Measurements from ENCODE around the gene USB1. TPM values are rescaled to one million over a fixed set of nuclear protein-coding genes. Genes with fewer than 3 reads are reported as not detected.

Gene USB1
- total RNA-seq, 1 experiment from 2014 or later: 73.1 TPM

DNA sequence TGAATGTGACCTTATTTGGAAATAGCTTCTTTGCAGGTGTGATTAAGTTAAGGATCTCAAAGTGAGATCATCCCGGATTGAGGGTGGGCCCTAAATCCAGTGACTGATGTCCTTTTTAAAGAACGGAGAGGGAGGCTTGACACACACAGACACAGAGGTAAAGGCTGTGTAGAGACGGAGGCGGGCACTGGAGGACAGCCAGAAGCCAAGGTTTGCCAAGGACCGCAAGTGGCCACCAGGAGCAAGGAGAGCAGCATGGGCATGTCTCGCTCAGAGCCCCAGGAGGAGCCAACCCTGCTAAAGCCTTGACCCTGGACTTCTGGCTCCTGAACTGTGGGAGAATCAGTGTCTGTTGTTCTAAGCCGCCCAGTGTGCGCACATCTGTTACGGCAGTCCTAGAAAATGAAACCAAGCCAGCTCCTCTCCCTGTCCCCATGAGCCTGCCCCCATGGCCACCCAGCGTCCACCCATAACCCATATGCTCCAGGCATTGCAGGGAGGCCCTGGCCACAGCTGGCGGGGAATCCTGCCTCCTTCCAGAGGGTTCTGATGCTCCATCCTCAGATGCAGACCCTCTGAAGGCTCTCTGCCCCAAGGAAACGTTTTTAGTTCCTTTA is 45.5 kb upstream of the USB1 start:
- no TSS peak for BruUV-seq (replicated peaks)
- no peak overlapping the region for H3K27ac ChIP-seq (ENCODE audit: low read depth, low read length)
- ATAC-seq (peak; percentile 65), DNase-seq (ENCODE audit: low read depth, low spot score) (no peak)
- no peak overlapping the region for H3K4me2 ChIP-seq (ENCODE audit: low read length)
- intact Hi-C loops (cut with micrococcal nuclease): no loop called here
- H3K9me2 ChIP-seq (ENCODE audit: insufficient read depth): no peaks in the 10 kb centered on the region
- H3K4me3 ChIP-seq (replicated peaks in 1 of 2; ENCODE audit: low read depth in 1 of 2, low read length in 2 of 2): no peak overlapping the region
- H3K9me3 ChIP-seq (ENCODE audit: control insufficient read depth in 1 of 2, insufficient read depth in 1 of 2, low read depth in 1 of 2, low read length in 2 of 2): no peaks in the 10 kb centered on the region
- H4K20me1 ChIP-seq (ENCODE audit: insufficient read depth): no peaks in the 10 kb centered on the region
- H2AFZ ChIP-seq (ENCODE audit: low read depth, low read length, poor library complexity, severe bottlenecking): no peak overlapping the region
- no peaks in the 10 kb centered on the region; a peak in 2 of 4 replicates for H3K4me1 ChIP-seq (ENCODE audit: control insufficient read depth in 1 of 2, insufficient read depth in 2 of 2, low read length in 2 of 2)
- H3K9ac ChIP-seq (ENCODE audit: low read length): no peak overlapping the region
- H3K79me2 ChIP-seq (ENCODE audit: insufficient read depth, low read length): no peaks in the 10 kb centered on the region
- no peaks in the 10 kb centered on the region for H3K27me3 ChIP-seq (ENCODE audit: insufficient read depth, low read length)
- H3K36me3 ChIP-seq (ENCODE audit: control insufficient read depth in 1 of 2, insufficient read depth in 2 of 2, low read length in 2 of 2): no peaks in the 10 kb centered on the region
- no peak for TF ChIP-seq CEBPB (IDR thresholded peaks at IDR 0.05; ENCODE audit: low read depth)
- TF ChIP-seq, protein P1, sequence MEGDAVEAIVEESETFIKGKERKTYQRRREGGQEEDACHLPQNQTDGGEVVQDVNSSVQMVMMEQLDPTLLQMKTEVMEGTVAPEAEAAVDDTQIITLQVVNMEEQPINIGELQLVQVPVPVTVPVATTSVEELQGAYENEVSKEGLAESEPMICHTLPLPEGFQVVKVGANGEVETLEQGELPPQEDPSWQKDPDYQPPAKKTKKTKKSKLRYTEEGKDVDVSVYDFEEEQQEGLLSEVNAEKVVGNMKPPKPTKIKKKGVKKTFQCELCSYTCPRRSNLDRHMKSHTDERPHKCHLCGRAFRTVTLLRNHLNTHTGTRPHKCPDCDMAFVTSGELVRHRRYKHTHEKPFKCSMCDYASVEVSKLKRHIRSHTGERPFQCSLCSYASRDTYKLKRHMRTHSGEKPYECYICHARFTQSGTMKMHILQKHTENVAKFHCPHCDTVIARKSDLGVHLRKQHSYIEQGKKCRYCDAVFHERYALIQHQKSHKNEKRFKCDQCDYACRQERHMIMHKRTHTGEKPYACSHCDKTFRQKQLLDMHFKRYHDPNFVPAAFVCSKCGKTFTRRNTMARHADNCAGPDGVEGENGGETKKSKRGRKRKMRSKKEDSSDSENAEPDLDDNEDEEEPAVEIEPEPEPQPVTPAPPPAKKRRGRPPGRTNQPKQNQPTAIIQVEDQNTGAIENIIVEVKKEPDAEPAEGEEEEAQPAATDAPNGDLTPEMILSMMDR (IDR thresholded peaks at IDR 0.05 in 2 of 3, conservative IDR thresholded peaks at IDR 0.05 in 1 of 3; ENCODE audit: borderline replicate concordance in 1 of 3, insufficient read depth in 1 of 3, low read depth in 2 of 3, low read length in 2 of 3): peak in 2 of 3 experiments; percentile 12 to 17; a peak in 1 of 6 replicates
- ChIA-PET POLR2A (no interaction called here), RAD21 (ENCODE audit: low non-redundant PET in 1 of 2, low total read pairs in 2 of 2, uncharacterized antibody in 2 of 2, unreplicated experiment in 2 of 2) (no interaction called here), CTCF (interaction anchor here (1.5 kb wide), 1 partner anchor 17 kb away, joined by 6 read pairs; no protein-coding TSS in a partner anchor)

DNA sequence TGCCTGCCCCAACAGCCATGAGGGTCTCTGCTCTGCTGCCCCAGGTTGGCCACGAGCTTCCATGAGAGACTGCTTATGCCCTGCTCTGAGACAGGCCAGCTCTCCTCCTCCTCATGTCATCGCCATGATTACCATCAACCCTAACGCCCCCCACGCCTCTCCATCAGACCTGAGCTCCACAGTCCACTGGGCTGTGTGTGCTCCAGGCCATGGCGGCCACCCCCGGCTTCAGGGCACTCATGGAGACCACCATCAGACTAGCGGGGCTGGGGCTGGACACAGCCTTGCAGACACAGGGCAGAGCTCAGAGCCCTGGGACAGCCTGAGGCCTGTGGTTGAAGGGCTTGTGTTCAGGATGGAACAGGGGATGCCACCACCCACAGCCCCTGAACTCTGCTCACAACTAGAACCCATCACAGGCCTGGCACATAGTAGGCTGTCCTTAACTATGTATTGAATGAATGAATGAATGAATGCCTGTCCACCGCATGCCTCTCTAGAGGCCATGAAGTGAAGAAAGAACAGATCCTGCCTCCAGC is 44.9 kb upstream of the USB1 start:
- POLR2A ChIA-PET: no interaction called here

More for the DNA sequence above, 44.9 kb upstream of the USB1 start:
- no peaks in the 10 kb centered on the region for H3K9me2 ChIP-seq (ENCODE audit: insufficient read depth)
- no peaks in the 10 kb centered on the region for H4K20me1 ChIP-seq (ENCODE audit: insufficient read depth)
- H3K27ac ChIP-seq (ENCODE audit: low read depth, low read length): no peak overlapping the region
- H3K9me3 ChIP-seq (ENCODE audit: control insufficient read depth in 1 of 2, insufficient read depth in 1 of 2, low read depth in 1 of 2, low read length in 2 of 2): no peaks in the 10 kb centered on the region
- no peak overlapping the region for H3K9ac ChIP-seq (ENCODE audit: low read length)
- H3K4me3 ChIP-seq (replicated peaks in 1 of 2; ENCODE audit: low read depth in 1 of 2, low read length in 2 of 2): no peak overlapping the region
- BruUV-seq (replicated peaks): no TSS peak
- no peaks in the 10 kb centered on the region for H3K36me3 ChIP-seq (ENCODE audit: control insufficient read depth in 1 of 2, insufficient read depth in 2 of 2, low read length in 2 of 2)
- H3K79me2 ChIP-seq (ENCODE audit: insufficient read depth, low read length): no peaks in the 10 kb centered on the region
- no peak overlapping the region for H3K4me2 ChIP-seq (ENCODE audit: low read length)
- no peak overlapping the region for H2AFZ ChIP-seq (ENCODE audit: low read depth, low read length, poor library complexity, severe bottlenecking)
- no peak for ATAC-seq
- TF ChIP-seq CBX3 (IDR thresholded peaks at IDR 0.05; ENCODE audit: low read depth) (no peak), JUND (IDR thresholded peaks at IDR 0.05) (no peak), POLR2AphosphoS5 (IDR thresholded peaks at IDR 0.05; ENCODE audit: low read depth, low read length) (no peak), ELF1 (IDR thresholded peaks at IDR 0.05; ENCODE audit: borderline replicate concordance, low read depth) (no peak)
- TF ChIP-seq, protein P2, sequence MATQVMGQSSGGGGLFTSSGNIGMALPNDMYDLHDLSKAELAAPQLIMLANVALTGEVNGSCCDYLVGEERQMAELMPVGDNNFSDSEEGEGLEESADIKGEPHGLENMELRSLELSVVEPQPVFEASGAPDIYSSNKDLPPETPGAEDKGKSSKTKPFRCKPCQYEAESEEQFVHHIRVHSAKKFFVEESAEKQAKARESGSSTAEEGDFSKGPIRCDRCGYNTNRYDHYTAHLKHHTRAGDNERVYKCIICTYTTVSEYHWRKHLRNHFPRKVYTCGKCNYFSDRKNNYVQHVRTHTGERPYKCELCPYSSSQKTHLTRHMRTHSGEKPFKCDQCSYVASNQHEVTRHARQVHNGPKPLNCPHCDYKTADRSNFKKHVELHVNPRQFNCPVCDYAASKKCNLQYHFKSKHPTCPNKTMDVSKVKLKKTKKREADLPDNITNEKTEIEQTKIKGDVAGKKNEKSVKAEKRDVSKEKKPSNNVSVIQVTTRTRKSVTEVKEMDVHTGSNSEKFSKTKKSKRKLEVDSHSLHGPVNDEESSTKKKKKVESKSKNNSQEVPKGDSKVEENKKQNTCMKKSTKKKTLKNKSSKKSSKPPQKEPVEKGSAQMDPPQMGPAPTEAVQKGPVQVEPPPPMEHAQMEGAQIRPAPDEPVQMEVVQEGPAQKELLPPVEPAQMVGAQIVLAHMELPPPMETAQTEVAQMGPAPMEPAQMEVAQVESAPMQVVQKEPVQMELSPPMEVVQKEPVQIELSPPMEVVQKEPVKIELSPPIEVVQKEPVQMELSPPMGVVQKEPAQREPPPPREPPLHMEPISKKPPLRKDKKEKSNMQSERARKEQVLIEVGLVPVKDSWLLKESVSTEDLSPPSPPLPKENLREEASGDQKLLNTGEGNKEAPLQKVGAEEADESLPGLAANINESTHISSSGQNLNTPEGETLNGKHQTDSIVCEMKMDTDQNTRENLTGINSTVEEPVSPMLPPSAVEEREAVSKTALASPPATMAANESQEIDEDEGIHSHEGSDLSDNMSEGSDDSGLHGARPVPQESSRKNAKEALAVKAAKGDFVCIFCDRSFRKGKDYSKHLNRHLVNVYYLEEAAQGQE (IDR thresholded peaks at IDR 0.05; ENCODE audit: low read depth): no peak
- TF ChIP-seq, protein P3, sequence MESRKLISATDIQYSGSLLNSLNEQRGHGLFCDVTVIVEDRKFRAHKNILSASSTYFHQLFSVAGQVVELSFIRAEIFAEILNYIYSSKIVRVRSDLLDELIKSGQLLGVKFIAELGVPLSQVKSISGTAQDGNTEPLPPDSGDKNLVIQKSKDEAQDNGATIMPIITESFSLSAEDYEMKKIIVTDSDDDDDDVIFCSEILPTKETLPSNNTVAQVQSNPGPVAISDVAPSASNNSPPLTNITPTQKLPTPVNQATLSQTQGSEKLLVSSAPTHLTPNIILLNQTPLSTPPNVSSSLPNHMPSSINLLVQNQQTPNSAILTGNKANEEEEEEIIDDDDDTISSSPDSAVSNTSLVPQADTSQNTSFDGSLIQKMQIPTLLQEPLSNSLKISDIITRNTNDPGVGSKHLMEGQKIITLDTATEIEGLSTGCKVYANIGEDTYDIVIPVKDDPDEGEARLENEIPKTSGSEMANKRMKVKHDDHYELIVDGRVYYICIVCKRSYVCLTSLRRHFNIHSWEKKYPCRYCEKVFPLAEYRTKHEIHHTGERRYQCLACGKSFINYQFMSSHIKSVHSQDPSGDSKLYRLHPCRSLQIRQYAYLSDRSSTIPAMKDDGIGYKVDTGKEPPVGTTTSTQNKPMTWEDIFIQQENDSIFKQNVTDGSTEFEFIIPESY (IDR thresholded peaks at IDR 0.05; ENCODE audit: extremely low read depth, insufficient replicate concordance, low read length): no peak
- no peaks in the 10 kb centered on the region; a peak in 2 of 4 replicates for H3K4me1 ChIP-seq (ENCODE audit: control insufficient read depth in 1 of 2, insufficient read depth in 2 of 2, low read length in 2 of 2)
- no peak for DNase-seq (ENCODE audit: low read depth, low spot score)
- CTCF ChIA-PET: interaction anchor here (1.5 kb wide), 1 partner anchor 17 kb away, joined by 6 read pairs; no protein-coding TSS in a partner anchor
- intact Hi-C loops (cut with micrococcal nuclease): no loop called here
- RAD21 ChIA-PET (ENCODE audit: low non-redundant PET in 1 of 2, low total read pairs in 2 of 2, uncharacterized antibody in 2 of 2, unreplicated experiment in 2 of 2): no interaction called here
- H3K27me3 ChIP-seq (ENCODE audit: insufficient read depth, low read length): no peaks in the 10 kb centered on the region

All from HCT116 (cell line).